HG03460 (cell line): ENCODE data around the gene MTHFS.
"Not testable (repeated sequence)": the region's sequence is repeated elsewhere in the genome, so short reads cannot be mapped to it uniquely, and the experiment has no call there.

Experiments used
- ATAC-seq: cut with Tn5 transposase; IDR thresholded peaks from one replicate; pipeline ENCODE4 v1.9.1; 2021; ENCODE audit not compliant: unreplicated experiment

The MTHFS gene

DNA sequence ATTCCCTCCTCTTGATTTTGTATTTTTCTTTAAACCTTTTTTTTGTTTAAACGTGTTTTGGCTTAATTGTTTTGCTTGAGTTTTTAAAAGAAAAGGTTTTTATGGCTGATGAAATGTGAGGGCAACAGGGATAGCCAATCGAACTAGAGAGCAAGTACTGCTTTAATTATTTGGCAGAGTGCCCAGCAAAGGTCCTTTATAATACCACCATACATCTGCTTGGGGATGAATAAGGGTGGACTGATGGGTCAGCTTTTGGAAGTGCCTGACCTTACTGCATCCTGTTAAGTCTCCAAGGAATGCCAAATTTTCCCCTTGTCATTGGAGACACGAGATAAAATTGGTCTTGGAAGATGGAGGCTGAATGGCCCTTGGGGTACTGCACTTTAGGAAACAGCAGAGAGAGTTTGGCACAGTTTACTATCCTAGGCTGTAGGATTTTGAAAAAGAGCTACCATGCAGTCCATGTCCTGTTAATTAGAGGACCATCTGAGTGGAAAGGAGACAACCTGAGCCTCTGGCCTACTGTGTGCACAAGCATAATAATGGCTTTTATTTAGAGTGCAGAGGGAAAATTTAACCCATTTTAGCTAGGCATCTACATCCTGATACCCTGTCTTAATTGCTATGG, 19.8 kb upstream of the MTHFS start:
- ATAC-seq = no peak

DNA sequence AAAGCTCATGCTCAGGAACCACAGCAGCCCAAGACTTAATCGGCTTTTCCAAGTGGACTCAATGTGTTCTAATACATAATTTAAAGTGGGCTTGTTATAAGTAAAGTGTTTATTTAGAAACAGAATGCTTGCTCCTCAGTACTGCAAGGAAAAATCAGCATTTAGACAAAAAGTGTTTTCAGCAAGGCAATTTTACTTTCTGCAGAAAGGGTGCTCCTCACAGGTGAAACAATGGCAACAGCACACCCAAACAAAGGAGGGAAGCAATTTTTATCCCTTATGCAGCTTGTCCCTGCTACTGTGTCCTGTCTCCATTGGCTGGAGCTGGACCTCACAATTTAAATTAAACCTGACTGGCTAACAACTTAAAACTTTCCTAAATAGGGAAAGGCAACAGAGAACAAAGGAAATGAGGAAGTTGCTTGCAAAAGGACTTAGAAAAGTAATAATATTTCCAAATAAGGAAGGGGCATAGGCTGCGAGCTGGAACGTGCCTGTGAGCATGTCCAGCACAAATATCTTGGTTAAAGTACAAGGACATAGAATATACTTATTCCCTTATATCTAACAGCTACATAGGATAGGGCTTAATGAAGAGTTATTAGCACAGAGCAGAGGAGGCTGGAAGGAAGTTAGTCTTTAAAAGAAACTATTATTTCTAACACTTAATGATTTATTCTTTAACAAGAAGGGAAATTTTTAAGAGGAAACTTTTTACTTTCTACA, 19.1 kb upstream of the MTHFS start:
- not testable (repeated sequence) for ATAC-seq

GRCh38 chr15:79914728-79915127, 17.9 kb upstream of the MTHFS start:
- no peak for ATAC-seq

- ATAC-seq = peak; percentile 87
Observed at GRCh38 chr15:79909556-79910335, 12.9 kb upstream of the MTHFS start.

DNA sequence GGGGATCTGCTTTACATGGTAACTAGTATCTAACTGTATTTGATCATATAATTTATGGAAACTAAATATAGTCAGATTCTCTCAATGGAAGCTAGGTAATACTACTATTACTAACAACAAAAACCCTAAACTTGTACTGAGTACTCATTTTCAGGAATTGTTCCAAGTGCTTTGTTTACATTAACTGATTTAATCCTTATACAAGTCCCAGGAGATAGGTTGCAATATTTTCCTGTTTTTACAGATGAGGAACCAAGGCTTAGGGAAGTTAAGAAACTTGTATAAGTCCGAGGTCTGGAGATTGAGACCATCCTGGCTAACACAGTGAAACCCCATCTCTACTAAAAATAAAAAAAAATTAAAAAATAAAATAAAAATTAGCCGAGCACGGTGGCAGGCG, 7.5 kb upstream of the MTHFS start:
- ATAC-seq = no peak

DNA sequence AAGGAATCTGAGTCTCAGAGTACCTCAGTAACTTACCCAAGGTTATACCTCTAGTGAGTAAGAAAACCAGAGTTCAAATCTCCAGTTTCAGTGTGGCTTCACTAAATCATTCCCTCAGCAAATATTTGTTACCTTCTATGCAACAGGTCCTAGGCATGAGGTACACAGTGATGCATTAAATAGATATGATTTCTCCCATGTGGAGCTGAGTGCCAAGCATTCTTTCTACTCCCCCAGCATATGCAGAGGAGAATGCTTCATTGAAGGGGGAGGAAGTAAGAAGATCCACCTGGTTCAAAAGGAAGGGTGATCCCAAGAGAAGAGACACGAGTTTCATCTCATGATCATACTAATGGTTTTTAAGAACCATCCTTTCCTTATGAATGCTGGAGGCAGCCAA, 6.8 kb upstream of the MTHFS start:
- no peak for ATAC-seq

- ATAC-seq = no peak
Observed at GRCh38 chr15:79903144-79903543, 6.3 kb upstream of the MTHFS start.

DNA sequence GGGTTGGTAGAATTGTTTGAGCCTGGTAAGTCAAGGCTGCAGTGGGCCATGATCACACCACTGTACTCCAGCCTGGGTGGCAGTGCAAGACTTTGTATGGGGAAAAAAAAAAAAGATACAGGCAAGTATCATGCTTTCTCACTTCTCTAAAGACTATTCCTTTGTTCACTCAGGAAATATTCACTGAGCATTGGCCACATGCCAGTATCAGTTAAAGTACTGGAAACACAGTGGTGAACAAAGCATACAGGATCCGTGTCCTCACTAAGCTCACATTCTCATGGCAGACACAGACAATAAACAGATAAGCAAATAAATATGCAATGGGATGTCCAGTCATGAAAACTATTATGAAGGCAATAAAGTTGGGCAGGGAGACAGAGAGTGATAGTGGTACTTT, 5.1 kb upstream of the MTHFS start:
- ATAC-seq = peak; percentile 62

DNA sequence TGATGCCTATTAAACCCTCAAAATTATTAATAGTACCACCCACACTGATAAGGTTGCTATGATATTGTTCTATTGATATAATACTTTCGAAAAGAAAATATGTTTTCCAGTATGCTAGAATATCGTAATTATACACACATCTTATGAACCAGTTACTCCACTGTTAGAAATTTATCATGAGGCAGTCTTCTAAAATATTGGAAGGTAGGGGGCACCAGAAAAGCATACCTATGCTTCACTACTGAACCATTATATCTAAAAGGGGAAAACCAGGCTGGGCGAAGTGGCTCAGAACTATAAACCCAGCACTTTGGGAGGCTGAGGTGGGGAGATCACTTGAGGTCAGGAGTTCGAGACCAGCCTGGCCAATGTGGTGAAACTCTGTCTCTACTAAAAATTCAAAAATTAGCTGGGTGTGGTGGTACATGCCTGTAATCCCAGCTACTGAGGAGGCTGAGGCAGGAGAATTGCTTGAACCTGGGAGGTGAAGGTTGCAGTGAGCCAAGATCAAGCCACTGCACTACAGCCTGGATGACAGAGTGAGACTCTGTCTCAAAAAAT, 4.1 kb upstream of the MTHFS start:
- ATAC-seq = not testable (repeated sequence)

- ATAC-seq = no peak
Observed at GRCh38 chr15:79900087-79900486, 3.3 kb upstream of the MTHFS start.

DNA sequence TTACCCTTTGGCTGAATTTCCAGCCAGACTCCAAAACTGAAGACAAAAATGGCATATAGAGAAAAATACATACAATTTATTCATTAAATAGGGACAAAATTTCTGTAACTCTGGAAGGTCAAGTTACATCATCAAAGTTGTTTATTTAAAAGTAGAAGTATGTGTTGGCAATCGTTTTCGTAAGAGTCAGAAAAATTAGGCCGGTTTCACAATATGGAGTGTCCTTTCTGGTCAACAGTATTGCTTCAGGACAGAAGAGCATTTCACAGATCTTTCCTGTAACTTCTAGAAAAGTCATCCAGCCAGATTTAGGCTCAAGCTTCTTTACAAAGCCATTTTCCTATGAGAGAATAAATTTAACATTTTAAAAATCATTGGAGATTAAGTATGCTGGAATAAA, 2.0 kb upstream of the MTHFS start:
- not testable (repeated sequence) for ATAC-seq

DNA sequence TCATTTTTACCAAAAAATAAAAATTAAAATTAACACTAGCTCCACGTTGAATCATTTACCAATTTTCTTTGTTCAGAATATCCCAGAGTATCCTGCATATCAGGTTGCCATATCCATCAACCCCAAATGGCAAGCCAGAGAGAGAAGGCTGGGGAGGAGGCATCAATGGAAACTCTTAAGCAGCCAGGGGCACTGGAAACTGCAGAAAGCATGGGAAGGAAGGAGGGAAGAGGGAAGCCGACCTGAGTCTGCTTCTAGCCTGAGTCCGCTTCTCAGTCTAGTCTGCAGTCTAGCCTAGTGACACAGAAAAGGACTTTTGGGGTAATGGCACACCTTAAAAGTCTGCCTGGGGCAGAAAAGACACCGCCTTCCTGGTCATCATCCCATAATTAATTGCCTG, 1.6 kb upstream of the MTHFS start:
- ATAC-seq = no peak

DNA sequence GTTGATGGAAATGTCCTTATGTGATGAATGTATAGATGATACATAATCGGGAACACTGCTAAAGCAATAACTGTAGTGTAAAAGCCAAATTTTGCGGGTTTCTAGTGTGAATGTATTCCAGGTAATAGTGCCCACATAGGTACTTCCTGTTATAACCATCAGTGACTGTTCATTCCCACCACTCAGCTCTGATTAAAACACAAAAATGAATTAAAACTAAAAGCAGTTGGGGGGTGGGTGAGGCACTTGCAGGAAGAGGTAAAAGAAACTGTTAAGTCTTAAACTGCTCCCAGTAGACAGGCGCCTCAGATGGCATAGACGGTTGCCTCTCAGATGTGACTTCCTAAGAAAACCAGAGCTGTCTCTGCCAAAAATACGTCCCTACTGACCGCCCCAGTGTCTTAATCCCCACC, 893 bp upstream of the MTHFS start:
- ATAC-seq = no peak

GRCh38 chr15:79897380-79897678, 515 bp upstream of the MTHFS start:
- ATAC-seq = no peak

DNA sequence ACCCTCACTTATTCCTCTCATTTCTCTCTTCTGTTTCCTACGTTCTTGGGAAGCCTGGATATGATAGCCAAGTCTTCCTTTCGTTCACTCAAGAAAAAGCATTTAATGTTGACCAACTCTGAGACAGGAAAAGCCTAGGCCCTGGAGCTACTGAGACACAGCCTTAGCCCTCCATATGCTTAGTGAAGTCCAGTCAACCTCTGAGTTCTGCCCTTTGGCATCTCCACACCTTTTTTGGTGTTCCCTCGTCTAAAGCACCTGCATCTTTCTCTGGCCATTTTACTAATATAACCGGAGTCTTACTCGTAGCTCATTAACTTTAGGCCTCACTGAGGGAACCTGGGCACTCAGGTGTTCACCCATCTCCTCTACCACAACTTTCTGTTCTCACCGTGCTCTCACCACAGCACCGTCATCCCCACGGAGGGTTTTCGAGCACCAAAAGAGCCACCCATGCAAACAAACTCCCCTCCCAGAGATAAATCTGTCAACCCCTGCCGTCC, 632 bp downstream of the MTHFS start:
- peak; percentile 48 for ATAC-seq

- ATAC-seq = no peak
Observed at GRCh38 chr15:79887054-79887930, 9.5 kb downstream of the MTHFS start.

DNA sequence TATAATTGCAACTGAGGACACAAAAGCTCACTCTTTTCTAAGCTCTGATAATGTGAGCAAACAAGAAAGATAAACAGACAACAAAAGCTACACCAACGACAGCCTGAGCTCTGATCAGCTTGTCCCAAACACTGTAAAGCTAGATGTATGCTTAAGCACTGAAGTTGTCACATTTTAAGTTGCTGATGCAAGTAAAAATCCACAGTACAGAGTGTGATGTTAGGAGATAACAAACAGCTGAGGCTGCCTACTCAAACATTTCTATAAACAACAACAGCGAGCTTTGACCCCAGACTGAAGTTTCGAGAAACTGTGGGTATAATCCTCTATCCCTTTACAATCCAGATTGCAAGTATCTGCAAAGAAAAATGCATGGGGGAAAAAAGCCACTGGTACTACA, 10.7 kb downstream of the MTHFS start:
- ATAC-seq = no peak

GRCh38 chr15:79884204-79884596, 12.6 kb downstream of the MTHFS start:
- no peak for ATAC-seq

DNA sequence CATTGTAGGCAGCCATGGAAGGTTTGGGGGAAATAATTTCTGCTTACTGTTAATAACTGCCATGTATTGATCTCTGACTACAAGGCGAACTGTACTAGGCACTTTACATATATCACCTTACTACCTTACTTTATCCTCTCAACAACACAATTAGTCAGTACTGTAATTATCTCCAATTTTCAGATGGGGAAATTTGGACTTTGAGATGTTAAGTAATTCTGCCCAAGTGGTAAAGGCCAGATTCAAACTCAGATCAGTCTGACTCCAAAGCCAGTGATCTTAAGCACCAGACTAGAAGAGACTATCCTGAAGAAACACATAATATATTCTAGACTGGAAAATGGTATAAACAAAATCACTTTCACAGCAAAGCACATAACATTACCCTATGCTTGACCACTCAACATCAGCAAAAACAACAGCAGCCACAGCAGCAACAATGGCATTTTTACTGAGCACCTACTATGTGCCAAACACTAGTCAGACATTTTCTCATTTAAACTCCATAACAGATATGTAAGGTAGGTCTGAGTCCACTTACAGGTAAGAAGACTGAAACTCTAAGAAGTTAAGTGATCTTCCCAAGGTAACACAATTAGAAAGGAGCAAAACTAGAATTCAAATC, 13.1 kb downstream of the MTHFS start:
- ATAC-seq = no peak

GRCh38 chr15:79881668-79882067, 15.1 kb downstream of the MTHFS start:
- no peak for ATAC-seq
